Measurements from ENCODE around the gene OSTN. TPM values are rescaled to one million over a fixed set of nuclear protein-coding genes. Genes with fewer than 3 reads are reported as not detected.

OSTN gene
- total and polyA plus RNA-seq, 2 donors (not counting 3 experiments of a cell fraction or from before 2014, with no cell fraction given): not detected

DNA sequence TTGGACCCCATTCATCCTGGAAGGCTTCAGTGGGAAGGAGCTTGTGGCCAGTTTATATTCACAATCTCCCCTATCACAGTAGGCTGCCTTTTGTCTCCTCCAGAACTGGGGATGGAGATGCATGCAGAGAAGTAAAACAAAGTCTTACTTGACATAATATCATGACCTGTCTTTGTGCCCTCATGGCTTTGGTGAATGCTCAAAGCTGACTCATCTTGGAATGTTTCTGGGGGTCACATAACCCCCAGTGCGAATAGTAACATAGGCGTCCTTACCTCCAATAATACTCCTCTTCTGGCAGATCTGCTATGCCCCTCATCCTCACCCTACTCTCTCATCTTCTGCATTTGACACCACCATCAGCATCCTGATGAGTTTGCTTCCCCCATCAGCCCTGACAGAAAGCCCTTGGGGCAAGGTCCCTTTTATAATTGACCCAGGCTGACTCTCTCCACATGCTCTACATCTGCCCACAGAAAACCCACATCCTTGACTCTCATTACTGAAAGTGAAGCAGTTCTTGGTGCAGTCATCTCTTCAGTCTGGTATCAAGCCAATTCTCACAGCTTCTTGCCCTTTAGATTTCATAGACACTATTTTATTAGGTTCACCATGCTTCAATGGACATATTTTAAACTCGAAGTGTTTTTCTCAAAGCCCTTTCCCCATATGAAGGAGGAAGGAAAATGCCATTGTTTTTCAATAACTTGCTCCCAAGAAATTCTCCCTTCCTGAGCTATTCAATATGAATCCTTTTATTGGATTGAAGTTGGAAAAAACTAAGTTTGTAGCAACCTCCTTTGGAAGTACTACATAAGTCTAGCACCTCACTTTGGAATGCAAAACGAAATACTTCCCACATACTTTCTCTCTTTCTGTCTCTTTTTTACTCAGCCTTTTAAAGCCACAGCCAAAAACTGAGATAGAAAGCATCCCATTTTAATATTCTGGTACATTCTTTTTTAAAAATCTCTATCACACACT, 36.6 kb downstream of the OSTN start:
- peak overlapping the region; percentile 26 for H2AFZ ChIP-seq (ENCODE audit: low read depth, low read length)
- BruUV-seq (replicated peaks): no TSS peak
- dilution Hi-C loops (cut with MboI; ENCODE audit: extremely low pct_ligation_motif_present, low sequenced_read_pairs) (no loop called here), intact Hi-C loops (cut with micrococcal nuclease) (loop anchor here (5.0 to 10.0 kb wide), 2 partner anchors 177 to 1169 kb away; no protein-coding TSS in a partner anchor)
- FAIRE-seq (no peak), DNase-seq (ENCODE audit: low read depth, low spot score) (no peak)
- no peaks in the 10 kb centered on the region for H3K36me3 ChIP-seq (ENCODE audit: control insufficient read depth in 2 of 2, extremely low read depth in 1 of 2, insufficient read depth in 2 of 2, low read length in 2 of 2)
- no peak overlapping the region for H3K4me2 ChIP-seq (ENCODE audit: insufficient read depth, low read length)
- no peak overlapping the region for H3K9ac ChIP-seq (replicated peaks; ENCODE audit: extremely low read depth, insufficient read depth, low read length)
- ChIA-PET POLR2A (no interaction called here), CTCF (interaction anchor here (1.1 to 1.3 kb wide), 2 partner anchors 9 to 88 kb away, joined by 4 read pairs; no protein-coding TSS in a partner anchor)
- no peaks in the 10 kb centered on the region for H3K9me3 ChIP-seq (replicated peaks; ENCODE audit: control insufficient read depth, insufficient read depth, low read length)
- no peaks in the 10 kb centered on the region for H3K27me3 ChIP-seq (ENCODE audit: control insufficient read depth in 2 of 2, insufficient read depth in 2 of 2, low read length in 2 of 2)
- no peaks in the 10 kb centered on the region for H4K20me1 ChIP-seq (replicated peaks; ENCODE audit: control insufficient read depth, extremely low read depth, insufficient read depth, low read length)
- no peak for TF ChIP-seq POLR2A (IDR thresholded peaks at IDR 0.05; ENCODE audit: low read depth, low read length)
- TF ChIP-seq EZH2 (IDR thresholded peaks at IDR 0.05; ENCODE audit: borderline replicate concordance, low read depth, low read length, severe bottlenecking): no peak
- no peak for TF ChIP-seq MYC (IDR thresholded peaks at IDR 0.05; ENCODE audit: low read depth, low read length)
- TF ChIP-seq JUN (IDR thresholded peaks at IDR 0.05; ENCODE audit: borderline replicate concordance, insufficient read depth, insufficient read length, low read depth): no peak
- TF ChIP-seq POLR2AphosphoS5 (IDR thresholded peaks at IDR 0.05; ENCODE audit: insufficient read depth, low read depth, low read length): no peak
- TF ChIP-seq, protein P1, sequence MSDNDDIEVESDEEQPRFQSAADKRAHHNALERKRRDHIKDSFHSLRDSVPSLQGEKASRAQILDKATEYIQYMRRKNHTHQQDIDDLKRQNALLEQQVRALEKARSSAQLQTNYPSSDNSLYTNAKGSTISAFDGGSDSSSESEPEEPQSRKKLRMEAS (IDR thresholded peaks at IDR 0.05; ENCODE audit: insufficient read depth, insufficient read length): no peak
- TF ChIP-seq, protein P2, sequence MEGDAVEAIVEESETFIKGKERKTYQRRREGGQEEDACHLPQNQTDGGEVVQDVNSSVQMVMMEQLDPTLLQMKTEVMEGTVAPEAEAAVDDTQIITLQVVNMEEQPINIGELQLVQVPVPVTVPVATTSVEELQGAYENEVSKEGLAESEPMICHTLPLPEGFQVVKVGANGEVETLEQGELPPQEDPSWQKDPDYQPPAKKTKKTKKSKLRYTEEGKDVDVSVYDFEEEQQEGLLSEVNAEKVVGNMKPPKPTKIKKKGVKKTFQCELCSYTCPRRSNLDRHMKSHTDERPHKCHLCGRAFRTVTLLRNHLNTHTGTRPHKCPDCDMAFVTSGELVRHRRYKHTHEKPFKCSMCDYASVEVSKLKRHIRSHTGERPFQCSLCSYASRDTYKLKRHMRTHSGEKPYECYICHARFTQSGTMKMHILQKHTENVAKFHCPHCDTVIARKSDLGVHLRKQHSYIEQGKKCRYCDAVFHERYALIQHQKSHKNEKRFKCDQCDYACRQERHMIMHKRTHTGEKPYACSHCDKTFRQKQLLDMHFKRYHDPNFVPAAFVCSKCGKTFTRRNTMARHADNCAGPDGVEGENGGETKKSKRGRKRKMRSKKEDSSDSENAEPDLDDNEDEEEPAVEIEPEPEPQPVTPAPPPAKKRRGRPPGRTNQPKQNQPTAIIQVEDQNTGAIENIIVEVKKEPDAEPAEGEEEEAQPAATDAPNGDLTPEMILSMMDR (IDR thresholded peaks at IDR 0.05; ENCODE audit: extremely low read depth in 1 of 2, insufficient read depth in 1 of 2, low read depth in 1 of 2, low read length in 2 of 2): no peak
- no peak for TF ChIP-seq FOS (IDR thresholded peaks at IDR 0.05; ENCODE audit: borderline replicate concordance, insufficient read depth, low read length)
- TF ChIP-seq GATA2 (IDR thresholded peaks at IDR 0.05; ENCODE audit: insufficient read depth, insufficient read length, low read depth, low read length): no peak
- no peaks in the 10 kb centered on the region for H3K79me2 ChIP-seq (ENCODE audit: control insufficient read depth, insufficient read depth, low read length)
- no peak overlapping the region for H3K4me3 ChIP-seq (replicated peaks in 1 of 3; ENCODE audit: insufficient read depth in 1 of 3, low read depth in 1 of 3, low read length in 3 of 3)
- peaks cover 42% of the 10 kb centered on the region for H3K4me1 ChIP-seq (ENCODE audit: control insufficient read depth, extremely low read depth, insufficient read depth, low read length)
- no peaks in the 10 kb centered on the region for H3K9me1 ChIP-seq (replicated peaks; ENCODE audit: control insufficient read depth, extremely low read depth, insufficient read depth, low read length)
- H3K27ac ChIP-seq (ENCODE audit: insufficient read depth, low read depth, low read length): no peak overlapping the region

All from endothelial cell of umbilical vein (primary cell).